ENCODE results near the gene ADAM11. TPM values are rescaled to one million over a fixed set of nuclear protein-coding genes. Genes with fewer than 3 reads are reported as not detected.
"Not testable (repeated sequence)": the region's sequence is repeated elsewhere in the genome, so short reads cannot be mapped to it uniquely, and the experiment has no call there.

Gene ADAM11
- total and polyA plus RNA-seq, 2 of the 8 experiments (the other 6 are each of a cell fraction or from before 2014, with no cell fraction given), result 2.3 to 2.9 TPM

DNA sequence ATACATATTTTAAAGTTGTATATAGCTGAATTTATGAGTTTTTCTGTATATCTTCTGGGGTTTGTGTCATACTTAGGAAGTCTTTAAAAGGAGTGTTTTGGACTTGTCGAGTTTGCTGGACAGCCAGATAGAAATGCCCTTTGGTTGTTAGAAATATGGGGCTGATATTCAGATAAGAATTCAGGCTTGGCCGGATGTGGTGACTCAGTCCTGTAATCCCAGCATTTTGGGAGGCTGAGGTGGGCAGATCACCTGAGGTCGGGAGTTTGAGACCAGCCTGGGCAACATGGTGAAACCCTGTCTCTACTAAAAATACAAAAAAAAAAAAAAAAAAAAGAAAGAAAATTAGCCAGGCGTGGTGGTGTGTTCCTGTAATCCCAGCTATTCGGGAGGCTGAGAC is 13.1 kb upstream of the ADAM11 start:
- 92% methylated on average over 3 of the region's 5 CpGs; no CpG with 5 or more reads in 1 of the 2 experiments for WGBS, 2 experiments (ENCODE audit: extremely low coverage in 1 of 2, insufficient coverage in 1 of 2, insufficient read length in 1 of 2, insufficient replicate concordance in 2 of 2, low coverage in 1 of 2, low lambda C conversion rate in 2 of 2, missing lambda C conversion rate in 1 of 2)
- H3K27me3 ChIP-seq (replicated peaks in 1 of 4; ENCODE audit: control insufficient read depth in 3 of 4, extremely low read depth in 1 of 4, insufficient read depth in 3 of 4, low read length in 3 of 4); H3K4me1 ChIP-seq (replicated peaks in 1 of 4; ENCODE audit: control insufficient read depth in 3 of 4, insufficient read depth in 4 of 4, low read length in 3 of 4); H3K56ac ChIP-seq (replicated peaks; ENCODE audit: insufficient read length, low read depth, low read length); H3K14ac ChIP-seq (ENCODE audit: insufficient read length); H2BK12ac ChIP-seq (ENCODE audit: low read depth, low read length); H3K27ac ChIP-seq (ENCODE audit: low read depth, low read length); H4K5ac ChIP-seq (ENCODE audit: insufficient read length, low read depth, low read length); FAIRE-seq; H4K20me1 ChIP-seq (replicated peaks in 1 of 2; ENCODE audit: control insufficient read depth in 1 of 2, insufficient read depth in 2 of 2, low read length in 2 of 2); H3K23ac ChIP-seq (ENCODE audit: insufficient read length); H2BK120ac ChIP-seq (replicated peaks; ENCODE audit: low read depth, low read length); H2BK15ac ChIP-seq (ENCODE audit: low read length); H3K4me3 ChIP-seq (ENCODE audit: extremely low read depth in 1 of 4, insufficient read depth in 2 of 4, low read depth in 3 of 4, low read length in 4 of 4); H3K9me3 ChIP-seq (ENCODE audit: insufficient read depth in 2 of 2, low read depth in 1 of 2, low read length in 1 of 2); H3K79me1 ChIP-seq (ENCODE audit: low read depth, low read length); H3K9ac ChIP-seq (replicated peaks in 1 of 4; ENCODE audit: extremely low read depth in 1 of 4, low read depth in 3 of 4, low read length in 3 of 4); H4K91ac ChIP-seq (replicated peaks; ENCODE audit: insufficient read length, low read length); H2BK20ac ChIP-seq (ENCODE audit: low read length); H3K4me2 ChIP-seq (ENCODE audit: insufficient read depth in 1 of 2, low read depth in 2 of 2, low read length in 2 of 2); H2BK5ac ChIP-seq (ENCODE audit: low read depth, low read length); H2AFZ ChIP-seq (ENCODE audit: low read length); H2AK5ac ChIP-seq (ENCODE audit: low read depth, low read length); H3K18ac ChIP-seq (ENCODE audit: extremely low read depth, low read length); H4K8ac ChIP-seq (ENCODE audit: extremely low read depth, insufficient read depth, low read length); DNase-seq (ENCODE audit: low read depth in 1 of 2, low spot score in 2 of 2); H3K4ac ChIP-seq (replicated peaks; ENCODE audit: insufficient read length, low read depth, low read length); H3K79me2 ChIP-seq (ENCODE audit: control insufficient read depth in 1 of 2, insufficient read depth in 2 of 2, low read length in 2 of 2); H3K23me2 ChIP-seq (ENCODE audit: low read depth, low read length): not testable (repeated sequence)
- POLR2A ChIA-PET (ENCODE audit: partially characterized antibody), result interaction anchor here (0.6 kb wide), 1 partner anchor 9 kb away, joined by 3 read pairs; no protein-coding TSS in a partner anchor
- H3K36me3 ChIP-seq (ENCODE audit: control insufficient read depth in 2 of 4, insufficient read depth in 4 of 4, low read length in 3 of 4), result peaks cover 0 to 27% (median 7%) of the 10 kb centered on the region in 4 experiments; a peak in 5 of 8 replicates
- CTCF ChIA-PET (ENCODE audit: partially characterized antibody), result interaction anchor here (0.6 to 1.2 kb wide), 3 partner anchors 17 to 119 kb away, joined by 3 read pairs; no protein-coding TSS in a partner anchor

Data from H1 (cell line).